ENCODE measurements around the gene TNIK.
A peak's percentile ranks its signal among the peaks of the same experiment; 100 is the strongest.

The TNIK gene

GRCh38 chr3:171264758-171265157 lies 195.4 kb downstream of the TNIK start:
- Histone ChIP-seq H3K27ac (ENCODE audit: poor library complexity, severe bottlenecking) (no peak overlapping the region), H3K4me3 (ENCODE audit: severe bottlenecking) (no peak overlapping the region), H3K36me3 (ENCODE audit: low read depth) (no peaks in the 10 kb centered on the region), H3K4me1 (ENCODE audit: insufficient read depth, poor library complexity, severe bottlenecking) (peaks cover 13% of the 10 kb centered on the region), H3K27me3 (ENCODE audit: insufficient read depth, poor library complexity, severe bottlenecking) (no peaks in the 10 kb centered on the region), H3K9me3 (ENCODE audit: severe bottlenecking) (no peaks in the 10 kb centered on the region)
- DNase-seq (ENCODE audit: low spot score) = no peak
- no peak for ATAC-seq (ENCODE audit: low read depth)
- TF ChIP-seq CTCF (IDR thresholded peaks at IDR 0.05; ENCODE audit: poor library complexity, severe bottlenecking) = no peak

- Histone ChIP-seq H3K27me3 (ENCODE audit: insufficient read depth, poor library complexity, severe bottlenecking) (no peaks in the 10 kb centered on the region), H3K36me3 (ENCODE audit: low read depth) (no peaks in the 10 kb centered on the region), H3K9me3 (ENCODE audit: severe bottlenecking) (no peaks in the 10 kb centered on the region), H3K4me3 (ENCODE audit: severe bottlenecking) (no peak overlapping the region), H3K4me1 (ENCODE audit: insufficient read depth, poor library complexity, severe bottlenecking) (peaks cover 21% of the 10 kb centered on the region), H3K27ac (ENCODE audit: poor library complexity, severe bottlenecking) (no peak overlapping the region)
- no peak for DNase-seq (ENCODE audit: low spot score)
- TF ChIP-seq CTCF (IDR thresholded peaks at IDR 0.05; ENCODE audit: poor library complexity, severe bottlenecking) = no peak
- no peak for ATAC-seq (ENCODE audit: low read depth)
Measured at GRCh38 chr3:171262431-171262830, 197.8 kb downstream of the TNIK start.

- H3K9me3 ChIP-seq (ENCODE audit: severe bottlenecking) = no peaks in the 10 kb centered on the region
- H3K27me3 ChIP-seq (ENCODE audit: insufficient read depth, poor library complexity, severe bottlenecking) = no peaks in the 10 kb centered on the region
- peak; percentile 98 for ATAC-seq (ENCODE audit: low read depth)
- H3K4me1 ChIP-seq (ENCODE audit: insufficient read depth, poor library complexity, severe bottlenecking) = peaks cover 21% of the 10 kb centered on the region
- TF ChIP-seq CTCF (IDR thresholded peaks at IDR 0.05; ENCODE audit: poor library complexity, severe bottlenecking) = no peak
- H3K36me3 ChIP-seq (ENCODE audit: low read depth) = no peaks in the 10 kb centered on the region
- DNase-seq (ENCODE audit: low spot score) = no peak
- no peak overlapping the region for H3K4me3 ChIP-seq (ENCODE audit: severe bottlenecking)
- no peak overlapping the region for H3K27ac ChIP-seq (ENCODE audit: poor library complexity, severe bottlenecking)
Measured at GRCh38 chr3:171261487-171261886, 198.7 kb downstream of the TNIK start.

GRCh38 chr3:171260899-171261298 lies 199.3 kb downstream of the TNIK start:
- Histone ChIP-seq H3K9me3 (ENCODE audit: severe bottlenecking) (no peaks in the 10 kb centered on the region), H3K4me3 (ENCODE audit: severe bottlenecking) (no peak overlapping the region), H3K27ac (ENCODE audit: poor library complexity, severe bottlenecking) (no peak overlapping the region), H3K36me3 (ENCODE audit: low read depth) (no peaks in the 10 kb centered on the region), H3K27me3 (ENCODE audit: insufficient read depth, poor library complexity, severe bottlenecking) (no peaks in the 10 kb centered on the region), H3K4me1 (ENCODE audit: insufficient read depth, poor library complexity, severe bottlenecking) (peaks cover 21% of the 10 kb centered on the region)
- DNase-seq (ENCODE audit: low spot score) (no peak), ATAC-seq (ENCODE audit: low read depth) (no peak)
- no peak for TF ChIP-seq CTCF (IDR thresholded peaks at IDR 0.05; ENCODE audit: poor library complexity, severe bottlenecking)

GRCh38 chr3:171260466-171260865 lies 199.7 kb downstream of the TNIK start:
- TF ChIP-seq CTCF (IDR thresholded peaks at IDR 0.05; ENCODE audit: poor library complexity, severe bottlenecking) = no peak
- no peak overlapping the region for H3K4me3 ChIP-seq (ENCODE audit: severe bottlenecking)
- no peaks in the 10 kb centered on the region for H3K9me3 ChIP-seq (ENCODE audit: severe bottlenecking)
- H3K27me3 ChIP-seq (ENCODE audit: insufficient read depth, poor library complexity, severe bottlenecking) = no peaks in the 10 kb centered on the region
- ATAC-seq (ENCODE audit: low read depth) = no peak
- H3K36me3 ChIP-seq (ENCODE audit: low read depth) = no peaks in the 10 kb centered on the region
- peaks cover 21% of the 10 kb centered on the region for H3K4me1 ChIP-seq (ENCODE audit: insufficient read depth, poor library complexity, severe bottlenecking)
- no peak for DNase-seq (ENCODE audit: low spot score)
- no peak overlapping the region for H3K27ac ChIP-seq (ENCODE audit: poor library complexity, severe bottlenecking)

Data from RWPE2 (cell line).